IPS-11a (cell line): ENCODE measurements around the gene CGB5.
A peak's percentile ranks its signal among the peaks of the same experiment; 100 is the strongest.

ENCODE experiments used
- H3K4me3 ChIP-seq: one replicate; pipeline ENCODE4 v1.5.1; 2013; ENCODE audit warnings: low read depth, low read length, control low read depth

The CGB5 gene

GRCh38 chr19:49085020-49085867 lies 41.6 kb downstream of the CGB5 start, which contains the start of gene SNRNP70:
SNRNP70 (plus strand) TSS chr19:49085451; CDS start chr19:49086415, 964 bp downstream.
- peak within 1 kb of the TSS; percentile 94 for H3K4me3 ChIP-seq

- H3K4me3 ChIP-seq, result peak overlapping the region; percentile 94
These were observed 42.2 kb downstream of the CGB5 start for GRCh38 chr19:49085868-49086232.

DNA sequence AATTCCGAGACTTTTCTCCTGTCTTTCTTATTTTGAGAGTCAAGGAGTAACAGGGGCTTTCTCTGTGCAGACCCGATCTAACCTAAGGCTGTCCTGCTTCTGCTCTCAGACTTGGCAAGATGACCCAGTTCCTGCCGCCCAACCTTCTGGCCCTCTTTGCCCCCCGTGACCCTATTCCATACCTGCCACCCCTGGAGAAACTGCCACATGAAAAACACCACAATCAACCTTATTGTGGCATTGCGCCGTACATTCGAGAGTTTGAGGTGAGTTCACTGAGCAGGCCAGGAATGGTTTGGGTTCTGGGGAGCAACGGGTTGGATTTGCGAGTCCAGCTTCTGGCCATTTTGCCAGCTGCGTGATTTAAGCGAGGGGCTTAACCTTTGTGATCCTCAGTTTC lies 42.6 kb downstream of the CGB5 start:
- H3K4me3 ChIP-seq, result peak overlapping the region; percentile 94

DNA sequence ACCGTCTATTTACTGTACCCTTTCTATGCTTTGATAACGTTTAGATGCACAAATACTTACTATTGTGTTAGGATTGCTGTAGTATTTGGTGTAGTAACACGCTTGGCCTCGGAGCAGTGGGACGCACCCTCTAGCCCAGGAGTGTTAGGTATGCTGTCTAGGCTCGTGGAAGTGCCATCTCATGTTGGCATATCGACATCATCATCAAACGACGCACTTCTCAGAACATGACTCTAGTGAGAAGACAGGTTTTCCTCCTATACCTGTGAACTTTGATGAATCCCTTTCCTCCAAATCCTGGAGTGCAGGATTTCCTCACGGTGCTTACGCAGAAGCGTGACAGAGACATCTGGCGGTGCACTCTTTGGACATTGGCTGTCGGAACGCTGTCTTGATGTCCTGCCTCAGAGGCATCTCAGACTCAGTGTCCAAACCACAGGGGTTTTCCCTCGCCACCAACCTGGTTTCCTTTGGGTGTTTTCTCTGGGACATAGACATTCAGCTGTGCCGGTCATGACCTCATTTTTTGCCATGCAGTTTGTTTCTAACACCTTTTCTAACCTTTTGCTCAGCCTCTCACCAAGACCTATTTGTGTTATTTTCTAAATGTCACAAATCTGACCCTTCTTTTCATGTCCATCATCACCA lies 47.9 kb downstream of the CGB5 start:
- no peak overlapping the region for H3K4me3 ChIP-seq

DNA sequence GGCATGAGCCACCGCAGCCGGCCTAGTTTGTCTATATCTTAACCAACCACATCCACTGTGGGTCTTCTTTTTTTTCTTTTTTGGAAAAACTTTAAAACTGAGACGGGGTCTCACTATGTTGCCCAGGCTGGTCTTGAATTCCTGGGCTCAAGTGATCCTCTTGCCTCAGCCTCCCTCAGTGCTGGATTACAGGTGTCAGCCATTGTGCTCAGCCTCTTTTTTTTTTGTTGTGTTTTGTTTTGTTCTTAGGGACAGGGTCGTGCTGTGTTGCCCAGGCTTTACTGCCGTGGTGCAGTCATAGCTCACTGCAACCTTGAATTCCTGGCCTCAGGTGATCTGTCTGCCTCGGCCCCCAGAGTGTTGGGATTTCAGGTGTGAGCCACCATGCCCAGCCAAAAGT lies 49.0 kb downstream of the CGB5 start:
- no peak overlapping the region for H3K4me3 ChIP-seq
